ENCODE data around the gene ADD2. TPM values are rescaled to one million over a fixed set of nuclear protein-coding genes. Genes with fewer than 3 reads are reported as not detected.

Gene ADD2
- total and polyA plus RNA-seq, 2 donors (not counting 1 experiment from before 2014, with no cell fraction given) = 15.9 to 21.7 TPM

- Mint-ChIP-seq H3K27ac (no peak overlapping the region), H3K27me3 (peaks cover 20% of the 10 kb centered on the region), H3K4me1 (peaks cover 2% of the 10 kb centered on the region), H3K4me3 (no peak overlapping the region), H3K9me3 (ENCODE audit: insufficient read depth) (no peaks in the 10 kb centered on the region)
- DNase-seq (no peak), ATAC-seq (ENCODE audit: low read depth) (no peak)
- intact Hi-C loops (cut with micrococcal nuclease) = loop anchor here (5.0 kb wide), 1 partner anchor 290 kb away; no protein-coding TSS in a partner anchor
- CTCF ChIA-PET = interaction anchor here (1.6 kb wide), 1 partner anchor 291 kb away, joined by 4 read pairs; no protein-coding TSS in a partner anchor
- no peaks in the 10 kb centered on the region for H4K20me1 ChIP-seq (ENCODE audit: control insufficient read depth, insufficient read depth, low read length, poor library complexity, severe bottlenecking)
- H3K36me3 ChIP-seq (replicated peaks in 1 of 2; ENCODE audit: control extremely low read depth in 1 of 2, control insufficient read depth in 1 of 2, extremely low read depth in 1 of 2, insufficient read depth in 2 of 2, low read length in 1 of 2) = peaks cover 0 to under 1% of the 10 kb centered on the region in 2 experiments
- no peak overlapping the region for H2AFZ ChIP-seq (ENCODE audit: insufficient read depth, low read depth, low read length, poor library complexity, severe bottlenecking)
- no peaks in the 10 kb centered on the region for H3K9me3 ChIP-seq (ENCODE audit: control extremely low read depth in 1 of 3, control insufficient read depth in 2 of 3, insufficient read depth in 1 of 3, low read length in 2 of 3)
- H3K79me2 ChIP-seq (ENCODE audit: control insufficient read depth, insufficient read depth, low read length) = no peaks in the 10 kb centered on the region
- POLR2A ChIA-PET = no interaction called here
- H3K4me3 ChIP-seq (ENCODE audit: control extremely low read depth in 1 of 5, extremely low read depth in 1 of 5, insufficient read depth in 1 of 5, low read depth in 2 of 5, low read length in 4 of 5) = no peak overlapping the region
- H3K9ac ChIP-seq (ENCODE audit: low read length) = no peak overlapping the region
- WGBS (ENCODE audit: insufficient coverage) = 67% methylated on average over 3 of the region's 5 CpGs
- H3K27me3 ChIP-seq (replicated peaks in 1 of 4; ENCODE audit: control extremely low read depth in 1 of 4, control insufficient read depth in 3 of 4, insufficient read depth in 4 of 4, low read length in 3 of 4) = peaks cover 0 to 6% (median 4%) of the 10 kb centered on the region in 4 experiments
- H3K4me2 ChIP-seq (replicated peaks; ENCODE audit: low read depth, low read length, poor library complexity, severe bottlenecking) = no peak overlapping the region
- no peaks in the 10 kb centered on the region for H3K4me1 ChIP-seq (ENCODE audit: control insufficient read depth in 2 of 2, insufficient read depth in 2 of 2, low read length in 2 of 2)
- H3K27ac ChIP-seq (ENCODE audit: low read length in 2 of 2) = no peak overlapping the region
- TF ChIP-seq CTCF (IDR thresholded peaks at IDR 0.05) (no peak), EZH2 (IDR thresholded peaks at IDR 0.05; ENCODE audit: borderline replicate concordance, insufficient read depth, low read depth, low read length, poor library complexity, severe bottlenecking) (no peak)
Measured at GRCh38 chr2:70657246-70657645, 110.8 kb downstream of the ADD2 start.

- ChIA-PET POLR2A (no interaction called here), CTCF (interaction anchor here (1.0 to 1.6 kb wide), 3 partner anchors 125 to 292 kb away, joined by 3 to 7 read pairs (median 4); no protein-coding TSS in a partner anchor)
- 66% methylated on average over 6 of the region's 11 CpGs for WGBS (ENCODE audit: insufficient coverage)
- TF ChIP-seq EZH2 (IDR thresholded peaks at IDR 0.05; ENCODE audit: borderline replicate concordance, insufficient read depth, low read depth, low read length, poor library complexity, severe bottlenecking) = no peak
- TF ChIP-seq CTCF (IDR thresholded peaks at IDR 0.05) = no peak
- Histone ChIP-seq H3K9me3 (ENCODE audit: control extremely low read depth in 1 of 3, control insufficient read depth in 2 of 3, insufficient read depth in 1 of 3, low read length in 2 of 3) (no peaks in the 10 kb centered on the region), H3K79me2 (ENCODE audit: control insufficient read depth, insufficient read depth, low read length) (no peaks in the 10 kb centered on the region), H3K4me3 (ENCODE audit: control extremely low read depth in 1 of 5, extremely low read depth in 1 of 5, insufficient read depth in 1 of 5, low read depth in 2 of 5, low read length in 4 of 5) (no peak overlapping the region), H4K20me1 (ENCODE audit: control insufficient read depth, insufficient read depth, low read length, poor library complexity, severe bottlenecking) (no peaks in the 10 kb centered on the region), H3K9ac (ENCODE audit: low read length) (no peak overlapping the region), H3K4me2 (replicated peaks; ENCODE audit: low read depth, low read length, poor library complexity, severe bottlenecking) (no peak overlapping the region), H3K27ac (ENCODE audit: low read length in 2 of 2) (no peak overlapping the region), H3K4me1 (ENCODE audit: control insufficient read depth in 2 of 2, insufficient read depth in 2 of 2, low read length in 2 of 2) (no peaks in the 10 kb centered on the region), H3K36me3 (replicated peaks in 1 of 2; ENCODE audit: control extremely low read depth in 1 of 2, control insufficient read depth in 1 of 2, extremely low read depth in 1 of 2, insufficient read depth in 2 of 2, low read length in 1 of 2) (no peaks in the 10 kb centered on the region), H3K27me3 (replicated peaks in 1 of 4; ENCODE audit: control extremely low read depth in 1 of 4, control insufficient read depth in 3 of 4, insufficient read depth in 4 of 4, low read length in 3 of 4) (peaks cover 0 to 10% (median 6%) of the 10 kb centered on the region in 4 experiments), H2AFZ (ENCODE audit: insufficient read depth, low read depth, low read length, poor library complexity, severe bottlenecking) (no peak overlapping the region)
- DNase-seq = no peak
- Mint-ChIP-seq H3K4me3 (no peak overlapping the region), H3K27me3 (peaks cover 27% of the 10 kb centered on the region), H3K9me3 (ENCODE audit: insufficient read depth) (no peaks in the 10 kb centered on the region), H3K4me1 (peaks cover 2% of the 10 kb centered on the region), H3K27ac (no peak overlapping the region)
- intact Hi-C loops (cut with micrococcal nuclease) = loop anchor here (5.0 kb wide), 1 partner anchor 291 kb away; no protein-coding TSS in a partner anchor
- no peak for ATAC-seq (ENCODE audit: low read depth)
Measured at GRCh38 chr2:70656421-70657010, 111.5 kb downstream of the ADD2 start.

All from B cell (primary cell).